Panc1 (cell line): ENCODE measurements around the gene IRF9. TPM values are rescaled to one million over a fixed set of nuclear protein-coding genes. Genes with fewer than 3 reads are reported as not detected.

Experiments
- ATAC-seq: fragments of 200-7000 bp; cut with Tn5 transposase; 2 replicates; pipeline ENCODE4 v1.9.1; 2020; ENCODE audit warnings: mild to moderate bottlenecking, moderate library complexity
- BruUV-seq: library from RNA; stranded (reverse); fragments of 400-500 nt; replicated peaks from 2 replicates; lab custom pipeline; 2021; lab: Mats Ljungman, UMichigan
- CTCF ChIA-PET: fragments of 300-600 bp; sonication (Branson Sonifier 250); formaldehyde crosslinking; loops from one replicate; lab custom pipeline; 2022; ENCODE audit warnings: antibody characterized with exemption; lab: Charles Lee
- POLR2A ChIA-PET: fragments of 300-600 bp; sonication (Branson Sonifier 250); formaldehyde crosslinking; loops from one replicate; lab custom pipeline; 2022; ENCODE audit warnings: antibody characterized with exemption; lab: Charles Lee
- DNase-seq: peaks from one replicate; pipeline ENCODE4 v3.0.0-alpha.2; 2010; ENCODE audit warnings: low read depth, low spot score
- H3K27ac ChIP-seq: 2 replicates; pipeline ENCODE4 v1.5.1; 2011; ENCODE audit warnings: mild to moderate bottlenecking, low read length, inconsistent platforms
- H3K27me3 ChIP-seq: fragments of 200-500 bp; sonication (Bioruptor generic); 2 replicates; pipeline ENCODE4 v1.6.0; 2014; ENCODE audit warnings: low read length, inconsistent platforms; ENCODE audit not compliant: control insufficient read depth, insufficient read depth
- H3K36me3 ChIP-seq: fragments of 200-500 bp; sonication (Bioruptor generic); 2 replicates; pipeline ENCODE4 v1.5.1; 2014; ENCODE audit warnings: inconsistent platforms, mild to moderate bottlenecking, low read length, moderate library complexity; ENCODE audit not compliant: control insufficient read depth, insufficient read depth
- H3K4me1 ChIP-seq: 2 replicates; pipeline ENCODE4 v1.5.1; 2011; ENCODE audit warnings: inconsistent platforms, mild to moderate bottlenecking, low read length, moderate library complexity; ENCODE audit not compliant: control insufficient read depth, insufficient read depth
- H3K4me3 ChIP-seq, 2 experiments: 2 replicates each; pipeline ENCODE4 v1.5.1; 2011 to 2012; ENCODE audit warnings: low read depth in 2 of 2, low read length in 2 of 2, mild to moderate bottlenecking in 2 of 2, inconsistent platforms in 1 of 2, moderate library complexity in 1 of 2
- H3K9me3 ChIP-seq: fragments of 200-500 bp; sonication (Bioruptor generic); 2 replicates; pipeline ENCODE4 v1.5.1; 2014; ENCODE audit warnings: low read depth, mild to moderate bottlenecking, inconsistent platforms, low read length, moderate library complexity; ENCODE audit not compliant: control insufficient read depth, insufficient read depth
- CTCF ChIP-seq: fragments of 450-650 bp; IDR thresholded peaks from 2 replicates; pipeline ENCODE4 v1.5.1; 2017; ENCODE audit warnings: mild to moderate bottlenecking
- POLR2AphosphoS5 ChIP-seq: IDR thresholded peaks from 2 replicates; pipeline ENCODE4 v1.6.1; 2012; ENCODE audit warnings: mild to moderate bottlenecking, low read depth, low read length, moderate library complexity
- REST ChIP-seq, 2 experiments: IDR thresholded peaks; 2 replicates each; pipeline ENCODE4 v1.6.1; 2011 to 2012; ENCODE audit warnings: low read depth in 2 of 2, control low read depth in 1 of 2, low read length in 1 of 2, mild to moderate bottlenecking in 1 of 2, moderate library complexity in 1 of 2; ENCODE audit not compliant: insufficient read depth in 1 of 2
- SIN3A ChIP-seq: IDR thresholded peaks from 2 replicates; pipeline ENCODE4 v1.6.1; 2012; ENCODE audit warnings: low read depth, mild to moderate bottlenecking, low read length, moderate library complexity, borderline replicate concordance; ENCODE audit not compliant: insufficient read depth
- TCF7L2 ChIP-seq: IDR thresholded peaks from 2 replicates; pipeline ENCODE4 v1.6.1; 2011; ENCODE audit warnings: mild to moderate bottlenecking, low read depth, low read length, inconsistent platforms
- in situ Hi-C: cut with HindIII; loops from 2 replicates; pipeline ENCODE4 v1.10.0; 2016; ENCODE audit warnings: low sequenced_read_pairs, low pct_unique_long_range_greater_than_20kb
- intact Hi-C: fragments of 100-400 bp; cut with micrococcal nuclease; formaldehyde crosslinking; loops from one replicate; pipeline ENCODE4 v1.10.0; 2022; ENCODE audit not compliant: unreplicated experiment
- total RNA-seq: library from RNA; stranded (reverse); gene quantifications from one replicate; pipeline ENCODE4 v1.2.1, GENCODE V29; 2021; ENCODE audit not compliant: unreplicated experiment

Gene IRF9
- total RNA-seq, 1 experiment from 2014 or later, result 24.5 TPM

- in situ Hi-C loops, result no loop called here
- Histone ChIP-seq H3K9me3 (no peaks in the 10 kb centered on the region), H3K27ac (no peak overlapping the region), H3K4me3 (no peak overlapping the region), H3K27me3 (no peaks in the 10 kb centered on the region), H3K4me1 (no peaks in the 10 kb centered on the region), H3K36me3 (peaks cover 2% of the 10 kb centered on the region; the same call in 1 of the 2 replicates)
- ChIA-PET POLR2A (no interaction called here), CTCF (no interaction called here)
- BruUV-seq, result no TSS peak
- DNase-seq (no peak), ATAC-seq (no peak)
- intact Hi-C loops, result no loop called here
- TF ChIP-seq REST (IDR thresholded peaks at IDR 0.05; ENCODE audit: insufficient read depth in 1 of 2, low read depth in 2 of 2, low read length in 1 of 2), result no peak
- TF ChIP-seq POLR2AphosphoS5, result no peak
- no peak for TF ChIP-seq CTCF
- TF ChIP-seq SIN3A, result no peak
- TF ChIP-seq TCF7L2, result no peak
These were observed 37.3 kb upstream of the IRF9 start for GRCh38 chr14:24123424-24124417.

GRCh38 chr14:24126939-24127338 lies 34.1 kb upstream of the IRF9 start:
- H3K27ac ChIP-seq, result no peak overlapping the region
- DNase-seq (no peak), ATAC-seq (no peak)
- in situ Hi-C loops (no loop called here), intact Hi-C loops (no loop called here)
- CTCF ChIA-PET, result no interaction called here
- H3K9me3 ChIP-seq, result no peaks in the 10 kb centered on the region
- BruUV-seq, result no TSS peak
- H3K4me1 ChIP-seq, result no peaks in the 10 kb centered on the region
- H3K36me3 ChIP-seq, result no peaks in the 10 kb centered on the region
- H3K4me3 ChIP-seq, result no peak overlapping the region
- POLR2A ChIA-PET, result interaction anchor here (0.6 kb wide), 1 partner anchor 272 kb away, joined by 16 read pairs; the partner anchor contains the start of gene NYNRIN
- TF ChIP-seq REST (IDR thresholded peaks at IDR 0.05; ENCODE audit: insufficient read depth in 1 of 2, low read depth in 2 of 2, low read length in 1 of 2) (no peak), TCF7L2 (no peak), CTCF (no peak), POLR2AphosphoS5 (no peak), SIN3A (no peak)
- H3K27me3 ChIP-seq, result no peaks in the 10 kb centered on the region
